ENCODE results near the gene HELB.

The HELB gene

GRCh38 chr12:66309606-66310005 is 7.3 kb downstream of the HELB start:
- Histone ChIP-seq H3K27ac (ENCODE audit: poor library complexity, severe bottlenecking) (no peak overlapping the region), H3K36me3 (ENCODE audit: low read depth) (peaks cover 6% of the 10 kb centered on the region; the same call in 1 of the 2 replicates), H3K9me3 (ENCODE audit: severe bottlenecking) (no peaks in the 10 kb centered on the region), H3K4me1 (ENCODE audit: insufficient read depth, poor library complexity, severe bottlenecking) (no peaks in the 10 kb centered on the region), H3K27me3 (ENCODE audit: insufficient read depth, poor library complexity, severe bottlenecking) (no peaks in the 10 kb centered on the region), H3K4me3 (ENCODE audit: severe bottlenecking) (no peak overlapping the region)
- no peak for ATAC-seq (ENCODE audit: low read depth)
- no peak for TF ChIP-seq CTCF (IDR thresholded peaks at IDR 0.05; ENCODE audit: poor library complexity, severe bottlenecking)
- DNase-seq (ENCODE audit: low spot score): no peak

GRCh38 chr12:66312189-66312588 is 9.9 kb downstream of the HELB start:
- Histone ChIP-seq H3K36me3 (ENCODE audit: low read depth) (peaks cover 6% of the 10 kb centered on the region; the same call in 1 of the 2 replicates), H3K9me3 (ENCODE audit: severe bottlenecking) (no peaks in the 10 kb centered on the region), H3K4me3 (ENCODE audit: severe bottlenecking) (no peak overlapping the region), H3K27ac (ENCODE audit: poor library complexity, severe bottlenecking) (no peak overlapping the region), H3K4me1 (ENCODE audit: insufficient read depth, poor library complexity, severe bottlenecking) (no peaks in the 10 kb centered on the region), H3K27me3 (ENCODE audit: insufficient read depth, poor library complexity, severe bottlenecking) (no peaks in the 10 kb centered on the region)
- ATAC-seq (ENCODE audit: low read depth): no peak
- DNase-seq (ENCODE audit: low spot score): no peak
- TF ChIP-seq CTCF (IDR thresholded peaks at IDR 0.05; ENCODE audit: poor library complexity, severe bottlenecking): no peak

GRCh38 chr12:66314278-66314677 is 12.0 kb downstream of the HELB start:
- H3K27ac ChIP-seq (ENCODE audit: poor library complexity, severe bottlenecking): no peak overlapping the region
- peaks cover 6% of the 10 kb centered on the region; the same call in 1 of the 2 replicates for H3K36me3 ChIP-seq (ENCODE audit: low read depth)
- ATAC-seq (ENCODE audit: low read depth): no peak
- no peak for DNase-seq (ENCODE audit: low spot score)
- no peaks in the 10 kb centered on the region for H3K27me3 ChIP-seq (ENCODE audit: insufficient read depth, poor library complexity, severe bottlenecking)
- no peak for TF ChIP-seq CTCF (IDR thresholded peaks at IDR 0.05; ENCODE audit: poor library complexity, severe bottlenecking)
- no peaks in the 10 kb centered on the region for H3K9me3 ChIP-seq (ENCODE audit: severe bottlenecking)
- H3K4me3 ChIP-seq (ENCODE audit: severe bottlenecking): no peak overlapping the region
- no peaks in the 10 kb centered on the region for H3K4me1 ChIP-seq (ENCODE audit: insufficient read depth, poor library complexity, severe bottlenecking)

- Histone ChIP-seq H3K9me3 (ENCODE audit: severe bottlenecking) (no peaks in the 10 kb centered on the region), H3K27ac (ENCODE audit: poor library complexity, severe bottlenecking) (no peak overlapping the region), H3K4me1 (ENCODE audit: insufficient read depth, poor library complexity, severe bottlenecking) (no peaks in the 10 kb centered on the region), H3K36me3 (ENCODE audit: low read depth) (no peaks in the 10 kb centered on the region), H3K27me3 (ENCODE audit: insufficient read depth, poor library complexity, severe bottlenecking) (no peaks in the 10 kb centered on the region), H3K4me3 (ENCODE audit: severe bottlenecking) (no peak overlapping the region)
- no peak for TF ChIP-seq CTCF (IDR thresholded peaks at IDR 0.05; ENCODE audit: poor library complexity, severe bottlenecking)
- no peak for ATAC-seq (ENCODE audit: low read depth)
- DNase-seq (ENCODE audit: low spot score): no peak
Measured at GRCh38 chr12:66319266-66319954, 17.1 kb downstream of the HELB start.

- DNase-seq (ENCODE audit: low spot score): no peak
- Histone ChIP-seq H3K4me1 (ENCODE audit: insufficient read depth, poor library complexity, severe bottlenecking) (no peaks in the 10 kb centered on the region), H3K9me3 (ENCODE audit: severe bottlenecking) (no peaks in the 10 kb centered on the region), H3K36me3 (ENCODE audit: low read depth) (no peaks in the 10 kb centered on the region), H3K27ac (ENCODE audit: poor library complexity, severe bottlenecking) (no peak overlapping the region), H3K4me3 (ENCODE audit: severe bottlenecking) (no peak overlapping the region), H3K27me3 (ENCODE audit: insufficient read depth, poor library complexity, severe bottlenecking) (no peaks in the 10 kb centered on the region)
- TF ChIP-seq CTCF (IDR thresholded peaks at IDR 0.05; ENCODE audit: poor library complexity, severe bottlenecking): no peak
- ATAC-seq (ENCODE audit: low read depth): no peak
Measured at GRCh38 chr12:66320996-66321395, 18.7 kb downstream of the HELB start.
